T-helper 17 cell (primary cell): ENCODE data around the gene PTPRN2. TPM values are rescaled to one million over a fixed set of nuclear protein-coding genes. Genes with fewer than 3 reads are reported as not detected.

Experiments used
- ATAC-seq: fragments of 150-1000 bp; cut with Tn5 transposase; 2 replicates; pipeline ENCODE4 v1.10.0; 2021; ENCODE audit warnings: mild to moderate bottlenecking, moderate library complexity
- DNase-seq, 3 donors: peaks; one replicate each; pipeline versions ENCODE4 v3.0.0 to v3.0.0-alpha.2; 2020 to 2021
- H3K9me3 ChIP-seq: one replicate; pipeline ENCODE4 v1.7.0; 2013; ENCODE audit warnings: low read length, mild to moderate bottlenecking; ENCODE audit not compliant: control insufficient read depth, poor library complexity, severe bottlenecking
- H3K27ac Mint-ChIP-seq: one replicate; pipeline ENCODE4 v1.8.0; 2022; ENCODE audit warnings: mild to moderate bottlenecking, moderate library complexity, mixed read lengths
- H3K27me3 Mint-ChIP-seq: one replicate; pipeline ENCODE4 v1.8.0; 2022; ENCODE audit warnings: mixed read lengths
- H3K36me3 Mint-ChIP-seq: one replicate; pipeline ENCODE4 v1.8.0; 2022; ENCODE audit warnings: low read depth, mixed read lengths
- H3K4me1 Mint-ChIP-seq: one replicate; pipeline ENCODE4 v1.8.0; 2022; ENCODE audit warnings: mild to moderate bottlenecking, mixed read lengths
- H3K4me3 Mint-ChIP-seq: one replicate; pipeline ENCODE4 v1.8.0; 2022; ENCODE audit warnings: mild to moderate bottlenecking, moderate library complexity, mixed read lengths
- total RNA-seq, 4 donors: library from RNA in 2 of 4; stranded (reverse) in 2 of 4; gene quantifications; one replicate each; pipeline ENCODE4 v1.2.3 and lab custom pipeline; 2022 to 2026

The PTPRN2 gene
- total RNA-seq, 2 donors from 2014 or later, result 0.42 to 0.57 TPM

GRCh38 chr7:157586426-157586955 lies 1001.1 kb downstream of the PTPRN2 start:
- DNase-seq (no peak), ATAC-seq (no peak)
- Mint-ChIP-seq H3K27ac (no peak overlapping the region), H3K4me1 (peaks cover 2% of the 10 kb centered on the region), H3K36me3 (no peaks in the 10 kb centered on the region), H3K27me3 (peaks cover 74% of the 10 kb centered on the region), H3K4me3 (no peak overlapping the region)
- H3K9me3 ChIP-seq, result no peaks in the 10 kb centered on the region

- no peak for DNase-seq
- no peak for ATAC-seq
- H3K27ac Mint-ChIP-seq, result peak overlapping the region; percentile 32
These were observed 1002.3 kb downstream of the PTPRN2 start for GRCh38 chr7:157585113-157585861.

GRCh38 chr7:157584420-157584819 lies 1003.2 kb downstream of the PTPRN2 start:
- Mint-ChIP-seq H3K27ac (peak overlapping the region; percentile 32), H3K27me3 (peaks cover 62% of the 10 kb centered on the region), H3K4me3 (no peak overlapping the region), H3K4me1 (peaks cover 2% of the 10 kb centered on the region), H3K36me3 (no peaks in the 10 kb centered on the region)
- H3K9me3 ChIP-seq, result no peaks in the 10 kb centered on the region
- no peak for DNase-seq
- ATAC-seq, result no peak

More at GRCh38 chr7:157585113-157585861, 1002.3 kb downstream of the PTPRN2 start:
- no peaks in the 10 kb centered on the region for H3K36me3 Mint-ChIP-seq
- H3K9me3 ChIP-seq, result no peaks in the 10 kb centered on the region
- H3K4me1 Mint-ChIP-seq, result peaks cover 2% of the 10 kb centered on the region
- H3K4me3 Mint-ChIP-seq, result peak overlapping the region; percentile 61
- H3K27me3 Mint-ChIP-seq, result peaks cover 65% of the 10 kb centered on the region

- DNase-seq (no peak), ATAC-seq (no peak)
- Mint-ChIP-seq H3K36me3 (no peaks in the 10 kb centered on the region), H3K27me3 (peaks cover 49% of the 10 kb centered on the region), H3K4me3 (no peak overlapping the region), H3K4me1 (peaks cover 2% of the 10 kb centered on the region), H3K27ac (no peak overlapping the region)
- H3K9me3 ChIP-seq, result no peaks in the 10 kb centered on the region
These were observed 1005.9 kb downstream of the PTPRN2 start for GRCh38 chr7:157581740-157582139.

GRCh38 chr7:157580324-157580723 lies 1007.3 kb downstream of the PTPRN2 start:
- Mint-ChIP-seq H3K27ac (no peak overlapping the region), H3K36me3 (no peaks in the 10 kb centered on the region), H3K4me3 (no peak overlapping the region), H3K4me1 (peaks cover 2% of the 10 kb centered on the region), H3K27me3 (peaks cover 38% of the 10 kb centered on the region)
- ATAC-seq (no peak), DNase-seq (no peak)
- H3K9me3 ChIP-seq, result no peaks in the 10 kb centered on the region

GRCh38 chr7:157579425-157579824 lies 1008.2 kb downstream of the PTPRN2 start:
- H3K27me3 Mint-ChIP-seq, result peaks cover 30% of the 10 kb centered on the region
- H3K27ac Mint-ChIP-seq, result peak overlapping the region; percentile 19
- no peaks in the 10 kb centered on the region for H3K4me1 Mint-ChIP-seq
- no peaks in the 10 kb centered on the region for H3K9me3 ChIP-seq
- H3K4me3 Mint-ChIP-seq, result no peak overlapping the region
- H3K36me3 Mint-ChIP-seq, result no peaks in the 10 kb centered on the region
- no peak for DNase-seq
- no peak for ATAC-seq

- no peak for DNase-seq
- peaks cover 9% of the 10 kb centered on the region for H3K4me1 Mint-ChIP-seq
- no peak overlapping the region for H3K4me3 Mint-ChIP-seq
- no peak overlapping the region for H3K27ac Mint-ChIP-seq
- H3K27me3 Mint-ChIP-seq, result peaks cover 32% of the 10 kb centered on the region
- no peaks in the 10 kb centered on the region for H3K9me3 ChIP-seq
- no peak for ATAC-seq
- H3K36me3 Mint-ChIP-seq, result no peaks in the 10 kb centered on the region
These were observed 1009.8 kb downstream of the PTPRN2 start for GRCh38 chr7:157577796-157578339.

GRCh38 chr7:157577061-157577460 lies 1010.6 kb downstream of the PTPRN2 start:
- H3K27me3 Mint-ChIP-seq, result peaks cover 33% of the 10 kb centered on the region
- DNase-seq, result no peak
- H3K27ac Mint-ChIP-seq, result peak overlapping the region; percentile 93
- H3K36me3 Mint-ChIP-seq, result no peaks in the 10 kb centered on the region
- H3K9me3 ChIP-seq, result no peaks in the 10 kb centered on the region
- ATAC-seq, result peak; percentile 24
- H3K4me1 Mint-ChIP-seq, result peaks cover 9% of the 10 kb centered on the region
- H3K4me3 Mint-ChIP-seq, result peak overlapping the region; percentile 83

- peak; percentile 88 for ATAC-seq
- peak overlapping the region; percentile 83 for H3K4me3 Mint-ChIP-seq
- H3K27ac Mint-ChIP-seq, result peak overlapping the region; percentile 93
- no peaks in the 10 kb centered on the region for H3K36me3 Mint-ChIP-seq
- peaks cover 33% of the 10 kb centered on the region for H3K27me3 Mint-ChIP-seq
- peak; percentile 32 to 38 (median 34) for DNase-seq
- H3K9me3 ChIP-seq, result no peaks in the 10 kb centered on the region
- H3K4me1 Mint-ChIP-seq, result peaks cover 12% of the 10 kb centered on the region
These were observed 1011.2 kb downstream of the PTPRN2 start for GRCh38 chr7:157576415-157576814.

- Mint-ChIP-seq H3K4me1 (peaks cover 12% of the 10 kb centered on the region), H3K27me3 (peaks cover 30% of the 10 kb centered on the region), H3K27ac (peak overlapping the region; percentile 93), H3K4me3 (peak overlapping the region; percentile 83), H3K36me3 (no peaks in the 10 kb centered on the region)
- no peaks in the 10 kb centered on the region for H3K9me3 ChIP-seq
- ATAC-seq, result peak; percentile 18
- no peak for DNase-seq
These were observed 1011.8 kb downstream of the PTPRN2 start for GRCh38 chr7:157575777-157576176.

GRCh38 chr7:157574914-157575586 lies 1012.6 kb downstream of the PTPRN2 start:
- no peak overlapping the region for H3K4me3 Mint-ChIP-seq
- H3K4me1 Mint-ChIP-seq, result peaks cover 12% of the 10 kb centered on the region
- no peaks in the 10 kb centered on the region for H3K36me3 Mint-ChIP-seq
- ATAC-seq (no peak), DNase-seq (no peak)
- no peaks in the 10 kb centered on the region for H3K9me3 ChIP-seq
- peak overlapping the region; percentile 93 for H3K27ac Mint-ChIP-seq
- H3K27me3 Mint-ChIP-seq, result peaks cover 30% of the 10 kb centered on the region

- Mint-ChIP-seq H3K4me3 (peak overlapping the region; percentile 9), H3K4me1 (peaks cover 12% of the 10 kb centered on the region), H3K27me3 (peaks cover 26% of the 10 kb centered on the region), H3K27ac (no peak overlapping the region), H3K36me3 (no peaks in the 10 kb centered on the region)
- ATAC-seq, result no peak
- H3K9me3 ChIP-seq, result no peaks in the 10 kb centered on the region
- no peak for DNase-seq
These were observed 1013.4 kb downstream of the PTPRN2 start for GRCh38 chr7:157574120-157574825.

- H3K9me3 ChIP-seq, result no peaks in the 10 kb centered on the region
- Mint-ChIP-seq H3K4me1 (peaks cover 21% of the 10 kb centered on the region), H3K36me3 (no peaks in the 10 kb centered on the region), H3K27ac (no peak overlapping the region), H3K27me3 (peaks cover 26% of the 10 kb centered on the region), H3K4me3 (no peak overlapping the region)
- no peak for DNase-seq
- no peak for ATAC-seq
These were observed 1014.4 kb downstream of the PTPRN2 start for GRCh38 chr7:157573244-157573643.
